Measurements from ENCODE around the gene IPMK. TPM values are rescaled to one million over a fixed set of nuclear protein-coding genes. Genes with fewer than 3 reads are reported as not detected.
"Not testable (repeated sequence)": the region's sequence is repeated elsewhere in the genome, so short reads cannot be mapped to it uniquely, and the experiment has no call there.

The IPMK gene
- total RNA-seq, 2 experiments from 2014 or later: 5.8 to 6.1 TPM

DNA sequence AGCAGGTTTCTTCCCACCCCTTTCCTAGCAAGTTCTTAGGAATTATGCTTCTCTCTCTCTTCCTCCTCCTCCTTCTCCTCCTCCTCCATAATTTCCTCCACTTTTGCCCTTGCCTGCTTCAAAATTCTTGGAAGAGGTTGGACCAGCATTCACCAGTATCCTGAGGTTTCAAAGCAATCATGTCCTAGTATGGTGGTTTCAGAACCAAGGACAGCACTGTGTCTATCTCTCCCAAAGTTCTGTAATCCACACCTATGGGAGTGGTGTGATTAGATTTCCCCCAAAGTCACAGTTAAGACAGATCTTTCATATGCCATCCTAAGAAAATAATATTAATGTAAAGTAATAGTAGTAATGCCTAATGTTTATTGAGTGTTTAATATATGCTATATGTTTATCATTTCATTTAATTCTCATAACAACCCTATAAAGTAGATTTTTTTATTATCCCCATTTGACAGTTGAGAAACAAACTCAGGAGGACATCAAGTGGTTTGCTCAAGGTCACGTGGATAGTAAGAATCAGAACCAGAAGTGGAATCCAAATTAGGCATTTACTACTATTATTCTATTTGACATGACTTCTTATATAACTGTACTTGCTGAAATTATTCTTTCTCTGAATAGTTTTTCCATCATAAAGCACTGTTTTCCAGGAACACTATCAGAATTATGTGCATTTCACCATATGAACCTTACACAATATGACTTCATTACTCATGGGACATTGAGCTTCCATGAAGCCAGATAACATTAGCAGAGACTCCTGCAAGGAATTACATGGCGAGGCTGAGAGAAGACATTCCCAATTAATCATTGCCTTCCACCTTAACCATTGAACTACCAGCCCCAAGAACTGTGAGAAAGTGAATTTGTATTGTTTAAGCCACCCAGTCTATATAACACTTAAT is 91.4 kb downstream of the IPMK start:
- H3K36me3 Mint-ChIP-seq (ENCODE audit: low read depth): no peaks in the 10 kb centered on the region
- POLR2A ChIA-PET: no interaction called here
- ATAC-seq (no peak), DNase-seq (no peak)
- CTCF ChIA-PET: interaction anchor here (1.6 to 5.8 kb wide), 4 partner anchors 101 to 209 kb away, joined by 4 to 137 read pairs (median 8); partner anchors contain the start of gene TFAM
- H3K27me3 Mint-ChIP-seq (ENCODE audit: low read depth): peaks cover 5% of the 10 kb centered on the region
- H3K9me3 Mint-ChIP-seq (ENCODE audit: insufficient read depth): no peaks in the 10 kb centered on the region
- H3K27ac Mint-ChIP-seq: no peak overlapping the region
- no peaks in the 10 kb centered on the region for H3K4me1 Mint-ChIP-seq (ENCODE audit: low read depth)
- H3K4me3 Mint-ChIP-seq: no peak overlapping the region

GRCh38 chr10:58174831-58175230 is 92.9 kb downstream of the IPMK start:
- no peak overlapping the region for H3K27ac Mint-ChIP-seq
- no peaks in the 10 kb centered on the region for H3K9me3 Mint-ChIP-seq (ENCODE audit: insufficient read depth)
- CTCF ChIA-PET: no interaction called here
- no peaks in the 10 kb centered on the region for H3K36me3 Mint-ChIP-seq (ENCODE audit: low read depth)
- H3K27me3 Mint-ChIP-seq (ENCODE audit: low read depth): peaks cover 2% of the 10 kb centered on the region
- no peaks in the 10 kb centered on the region for H3K4me1 Mint-ChIP-seq (ENCODE audit: low read depth)
- no peak overlapping the region for H3K4me3 Mint-ChIP-seq
- no peak for ATAC-seq
- POLR2A ChIA-PET: no interaction called here
- DNase-seq: no peak

- ChIA-PET CTCF (interaction anchor here (0.8 to 2.1 kb wide), 4 partner anchors 21 to 214 kb away, joined by 3 to 10 read pairs (median 5); no protein-coding TSS in a partner anchor), POLR2A (no interaction called here)
- Mint-ChIP-seq H3K9me3 (ENCODE audit: insufficient read depth) (no peaks in the 10 kb centered on the region), H3K4me1 (ENCODE audit: low read depth) (no peaks in the 10 kb centered on the region), H3K27me3 (ENCODE audit: low read depth) (peaks cover 2% of the 10 kb centered on the region), H3K36me3 (ENCODE audit: low read depth) (no peaks in the 10 kb centered on the region), H3K27ac (no peak overlapping the region), H3K4me3 (no peak overlapping the region)
- no peak for ATAC-seq
- DNase-seq: no peak
Measured at GRCh38 chr10:58173391-58173790, 94.3 kb downstream of the IPMK start.

- H3K27me3 Mint-ChIP-seq (ENCODE audit: low read depth): peaks cover 2% of the 10 kb centered on the region
- no peaks in the 10 kb centered on the region for H3K9me3 Mint-ChIP-seq (ENCODE audit: insufficient read depth)
- H3K4me3 Mint-ChIP-seq: no peak overlapping the region
- DNase-seq (no peak), ATAC-seq (no peak)
- CTCF ChIA-PET: interaction anchor here (0.7 to 1.0 kb wide), 2 partner anchors 18 to 215 kb away, joined by 3 read pairs; partner anchors contain the start of gene TFAM
- POLR2A ChIA-PET: no interaction called here
- no peak overlapping the region for H3K27ac Mint-ChIP-seq
- no peaks in the 10 kb centered on the region for H3K36me3 Mint-ChIP-seq (ENCODE audit: low read depth)
- no peaks in the 10 kb centered on the region for H3K4me1 Mint-ChIP-seq (ENCODE audit: low read depth)
Measured at GRCh38 chr10:58171146-58171545, 96.5 kb downstream of the IPMK start.

DNA sequence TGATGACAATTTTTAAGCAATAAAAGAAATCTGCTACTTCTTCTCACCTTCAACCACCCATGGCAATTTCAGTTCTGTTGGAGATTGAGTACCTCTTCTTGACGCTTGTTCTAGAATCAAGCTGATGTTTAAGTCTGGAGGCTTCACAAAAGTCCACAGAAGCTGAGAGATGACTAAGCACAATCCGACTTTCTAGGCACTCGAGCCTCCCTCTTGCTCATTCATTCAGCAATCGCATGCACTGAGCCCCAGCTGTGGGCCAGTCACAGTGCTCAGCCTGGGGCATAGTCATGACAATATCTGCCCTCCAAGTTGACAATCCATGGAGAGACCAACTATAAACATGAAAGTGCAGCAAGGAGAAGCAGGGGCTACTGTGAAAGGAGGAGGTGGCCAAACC is 103.2 kb downstream of the IPMK start:
- no peak overlapping the region for H3K27ac Mint-ChIP-seq
- H3K27me3 Mint-ChIP-seq (ENCODE audit: low read depth): peaks cover 6% of the 10 kb centered on the region

GRCh38 chr10:58158806-58159205 is 108.9 kb downstream of the IPMK start:
- POLR2A ChIA-PET: no interaction called here
- Mint-ChIP-seq H3K27ac (no peak overlapping the region), H3K4me1 (ENCODE audit: low read depth) (peaks cover 2% of the 10 kb centered on the region), H3K36me3 (ENCODE audit: low read depth) (no peaks in the 10 kb centered on the region), H3K4me3 (no peak overlapping the region), H3K27me3 (ENCODE audit: low read depth) (peaks cover 14% of the 10 kb centered on the region), H3K9me3 (ENCODE audit: insufficient read depth) (no peaks in the 10 kb centered on the region)
- ATAC-seq: no peak
- CTCF ChIA-PET: no interaction called here
- DNase-seq: no peak

More for the DNA sequence above, 103.2 kb downstream of the IPMK start:
- DNase-seq (no peak), ATAC-seq (no peak)
- CTCF ChIA-PET: interaction anchor here (0.6 kb wide), 1 partner anchor 14 kb away, joined by 3 read pairs; no protein-coding TSS in a partner anchor
- Mint-ChIP-seq H3K4me3 (no peak overlapping the region), H3K4me1 (ENCODE audit: low read depth) (no peaks in the 10 kb centered on the region), H3K36me3 (ENCODE audit: low read depth) (no peaks in the 10 kb centered on the region), H3K9me3 (ENCODE audit: insufficient read depth) (no peaks in the 10 kb centered on the region)
- POLR2A ChIA-PET: no interaction called here

DNA sequence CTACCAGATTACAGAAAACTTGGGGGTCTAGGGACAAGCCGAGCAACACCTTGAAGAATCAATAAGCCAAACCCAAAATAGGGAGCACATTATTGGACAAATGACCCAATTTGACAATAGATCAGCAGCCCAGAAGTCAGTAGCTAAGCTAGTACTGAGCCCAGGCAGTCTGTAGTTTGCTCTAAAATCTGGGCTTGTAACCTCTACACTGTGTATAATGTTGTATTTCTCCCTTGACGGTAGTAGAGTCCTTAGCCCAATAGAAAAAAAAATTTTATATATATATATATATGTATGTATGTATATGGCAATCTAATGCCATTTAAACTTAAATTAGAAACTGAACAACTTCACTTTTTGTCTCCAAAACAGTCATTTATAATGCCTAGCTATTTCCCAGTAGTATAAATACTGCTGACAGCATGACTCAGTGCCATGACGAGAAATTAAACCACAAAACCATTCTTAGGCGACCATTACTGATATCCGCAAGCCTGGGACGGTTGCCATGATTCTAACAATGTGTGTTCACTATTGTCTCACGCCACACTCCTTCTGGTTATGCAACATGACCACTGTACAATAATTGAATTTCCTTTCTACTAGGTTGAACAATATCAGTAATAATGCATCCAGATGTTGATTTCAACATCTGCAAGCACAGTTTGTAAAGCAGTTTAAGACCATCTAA is 110.5 kb downstream of the IPMK start:
- ATAC-seq: no peak

GRCh38 chr10:58155941-58156340 is 111.8 kb downstream of the IPMK start:
- peaks cover 17% of the 10 kb centered on the region for H3K27me3 Mint-ChIP-seq (ENCODE audit: low read depth)
- H3K9me3 Mint-ChIP-seq (ENCODE audit: insufficient read depth); POLR2A ChIA-PET; ATAC-seq; H3K4me3 Mint-ChIP-seq; DNase-seq; H3K27ac Mint-ChIP-seq; H3K4me1 Mint-ChIP-seq (ENCODE audit: low read depth); H3K36me3 Mint-ChIP-seq (ENCODE audit: low read depth); CTCF ChIA-PET: not testable (repeated sequence)

More for the DNA sequence above, 110.5 kb downstream of the IPMK start:
- no peak overlapping the region for H3K4me3 Mint-ChIP-seq
- H3K36me3 Mint-ChIP-seq (ENCODE audit: low read depth): no peaks in the 10 kb centered on the region
- no peaks in the 10 kb centered on the region for H3K9me3 Mint-ChIP-seq (ENCODE audit: insufficient read depth)
- H3K4me1 Mint-ChIP-seq (ENCODE audit: low read depth): peaks cover 2% of the 10 kb centered on the region
- H3K27ac Mint-ChIP-seq: no peak overlapping the region
- DNase-seq: no peak
- H3K27me3 Mint-ChIP-seq (ENCODE audit: low read depth): peaks cover 14% of the 10 kb centered on the region
- CTCF ChIA-PET: no interaction called here
- POLR2A ChIA-PET: no interaction called here

GRCh38 chr10:58153751-58154150 is 113.9 kb downstream of the IPMK start:
- POLR2A ChIA-PET: no interaction called here
- no peaks in the 10 kb centered on the region for H3K9me3 Mint-ChIP-seq (ENCODE audit: insufficient read depth)
- no peak overlapping the region for H3K27ac Mint-ChIP-seq
- DNase-seq (no peak), ATAC-seq (no peak)
- CTCF ChIA-PET: interaction anchor here (1.5 to 3.1 kb wide), 2 partner anchors 20 to 137 kb away, joined by 7 to 22 read pairs; no protein-coding TSS in a partner anchor
- no peak overlapping the region for H3K4me3 Mint-ChIP-seq
- peaks cover 2% of the 10 kb centered on the region for H3K4me1 Mint-ChIP-seq (ENCODE audit: low read depth)
- H3K36me3 Mint-ChIP-seq (ENCODE audit: low read depth): no peaks in the 10 kb centered on the region
- H3K27me3 Mint-ChIP-seq (ENCODE audit: low read depth): peaks cover 13% of the 10 kb centered on the region

- no peaks in the 10 kb centered on the region for H3K9me3 Mint-ChIP-seq (ENCODE audit: insufficient read depth)
- no peak overlapping the region for H3K4me3 Mint-ChIP-seq
Measured at GRCh38 chr10:58152673-58153263, 114.9 kb downstream of the IPMK start.

GRCh38 chr10:58150290-58150689 is 117.4 kb downstream of the IPMK start:
- no peaks in the 10 kb centered on the region for H3K36me3 Mint-ChIP-seq (ENCODE audit: low read depth)
- ChIA-PET CTCF (interaction anchor here (0.7 to 1.1 kb wide), 2 partner anchors 14 to 23 kb away, joined by 3 read pairs; no protein-coding TSS in a partner anchor), POLR2A (no interaction called here)
- no peak for ATAC-seq
- no peak overlapping the region for H3K27ac Mint-ChIP-seq
- H3K4me1 Mint-ChIP-seq (ENCODE audit: low read depth): no peaks in the 10 kb centered on the region
- no peak overlapping the region for H3K4me3 Mint-ChIP-seq
- H3K9me3 Mint-ChIP-seq (ENCODE audit: insufficient read depth): no peaks in the 10 kb centered on the region
- H3K27me3 Mint-ChIP-seq (ENCODE audit: low read depth): peaks cover 5% of the 10 kb centered on the region
- no peak for DNase-seq

More at GRCh38 chr10:58152673-58153263, 114.9 kb downstream of the IPMK start:
- ATAC-seq (no peak), DNase-seq (peak; percentile 53)
- H3K27ac Mint-ChIP-seq: no peak overlapping the region
- POLR2A ChIA-PET: no interaction called here
- peaks cover 13% of the 10 kb centered on the region for H3K27me3 Mint-ChIP-seq (ENCODE audit: low read depth)
- H3K36me3 Mint-ChIP-seq (ENCODE audit: low read depth): no peaks in the 10 kb centered on the region
- peaks cover 2% of the 10 kb centered on the region for H3K4me1 Mint-ChIP-seq (ENCODE audit: low read depth)
- CTCF ChIA-PET: interaction anchor here (0.7 to 3.1 kb wide), 14 partner anchors 9 to 934 kb away, joined by 3 to 22 read pairs (median 3); partner anchors contain the start of gene CISD1
